ENCODE measurements around the gene WDR35.

The WDR35 gene

GRCh38 chr2:19868701-19869580, 121.0 kb downstream of the WDR35 start:
- DNase-seq (ENCODE audit: low read depth): peak; percentile 24

DNA sequence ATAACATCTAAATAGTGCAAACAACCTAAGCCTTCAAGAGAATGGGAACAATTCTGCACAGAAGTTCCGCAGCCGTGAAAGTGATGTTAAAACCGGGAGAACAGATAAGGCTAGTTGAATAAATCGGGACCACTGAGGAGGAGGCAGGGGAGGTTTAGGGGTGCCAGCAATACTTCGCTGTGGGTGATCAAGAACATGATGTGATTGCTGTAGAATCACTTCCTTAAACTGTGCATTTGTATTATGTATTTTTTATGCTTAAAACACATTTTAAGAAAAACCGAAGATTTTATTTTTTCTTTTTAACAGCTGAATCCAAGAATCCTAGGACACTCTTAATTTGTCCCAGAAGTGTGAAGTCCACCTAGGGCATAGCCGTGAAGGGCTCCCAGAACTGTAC, 121.7 kb downstream of the WDR35 start:
- no peak for DNase-seq (ENCODE audit: low read depth)

- no peak for DNase-seq (ENCODE audit: low read depth)
Measured at GRCh38 chr2:19866771-19867170, 123.1 kb downstream of the WDR35 start.

DNA sequence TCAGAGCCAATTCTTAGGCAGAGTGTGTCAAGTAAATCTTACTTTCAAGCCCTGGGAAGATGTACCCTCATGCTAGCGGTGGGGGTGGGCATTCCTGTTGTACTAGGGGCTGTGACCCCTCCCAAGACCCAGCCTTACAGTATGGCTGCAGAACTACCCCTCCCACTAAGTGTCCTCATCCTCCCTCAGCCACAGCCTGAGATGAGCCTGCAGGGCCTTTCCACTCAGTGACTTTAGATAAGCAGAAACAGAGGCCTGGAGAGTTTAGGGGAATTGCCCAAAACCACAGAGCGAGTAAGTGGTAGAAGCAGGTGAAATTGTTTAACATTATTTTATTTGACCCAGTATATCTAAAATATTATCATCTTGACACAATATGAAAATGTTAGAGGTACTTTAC, 124.8 kb downstream of the WDR35 start:
- no peak for DNase-seq (ENCODE audit: low read depth)

GRCh38 chr2:19864381-19864780, 125.5 kb downstream of the WDR35 start:
- no peak for DNase-seq (ENCODE audit: low read depth)

GRCh38 chr2:19863303-19864041, 126.4 kb downstream of the WDR35 start:
- peak; percentile 51 for DNase-seq (ENCODE audit: low read depth)

DNA sequence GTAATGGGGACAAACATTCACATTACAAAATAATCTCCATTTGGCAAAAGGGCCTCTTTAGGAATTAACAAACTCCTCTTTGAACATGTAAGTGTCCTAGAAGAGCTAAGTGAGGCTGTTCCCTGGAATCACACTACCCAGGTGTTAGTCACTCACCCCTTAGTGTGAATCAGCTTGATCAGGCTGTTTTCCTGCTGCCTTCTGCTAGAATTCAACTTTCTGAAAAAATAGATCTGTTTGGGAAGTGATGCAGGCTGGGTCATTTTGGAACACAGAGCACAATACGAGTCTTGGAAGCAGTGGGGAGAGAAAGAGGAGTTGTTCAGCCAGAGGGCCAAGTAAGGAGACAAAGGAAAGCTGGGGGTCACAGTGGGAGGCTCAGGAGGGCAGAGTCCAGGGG, 128.1 kb downstream of the WDR35 start:
- DNase-seq (ENCODE audit: low read depth): no peak

Measured in activated gamma-delta T cell treated with anti-CD3 and anti-CD28 coated beads, Interleukin-2, amount 50 U/mL, for 16 hours (primary cell).